DND-41 (cell line): ENCODE measurements around the gene RPN2.

ENCODE experiments used
- ATAC-seq: fragments of 200-7000 bp; cut with Tn5 transposase; 3 replicates; pipeline ENCODE4 v1.9.1; 2021; ENCODE audit warnings: low read depth; ENCODE audit not compliant: insufficient read depth
- DNase-seq: peaks from one replicate; pipeline ENCODE4 v3.0.0-alpha.2; 2020
- H2AFZ ChIP-seq: 2 replicates; pipeline ENCODE4 v1.6.0; 2012; ENCODE audit warnings: low read depth, low read length
- H3K27ac ChIP-seq: 2 replicates; pipeline ENCODE4 v1.5.1; 2012; ENCODE audit warnings: low read length, inconsistent platforms
- H3K27me3 ChIP-seq: fragments of 200-600 bp; sonication (generic); 2 replicates; pipeline ENCODE4 v1.6.0; 2012; ENCODE audit warnings: low read length, mild to moderate bottlenecking, inconsistent platforms; ENCODE audit not compliant: insufficient read depth, poor library complexity
- H3K36me3 ChIP-seq: 2 replicates; pipeline ENCODE4 v1.5.1; 2012; ENCODE audit warnings: low read length, inconsistent platforms; ENCODE audit not compliant: insufficient read depth
- H3K4me1 ChIP-seq: 2 replicates; pipeline ENCODE4 v1.5.1; 2012; ENCODE audit warnings: mild to moderate bottlenecking, low read length; ENCODE audit not compliant: insufficient read depth
- H3K4me2 ChIP-seq: 2 replicates; pipeline ENCODE4 v1.6.0; 2012; ENCODE audit warnings: mild to moderate bottlenecking, moderate library complexity, low read length, inconsistent platforms; ENCODE audit not compliant: insufficient read depth
- H3K4me3 ChIP-seq, 2 experiments: fragments of 200-600 bp in 1 of 2; shearing (Covaris generic) in 1 of 2; 2 replicates each; pipeline ENCODE4 v1.5.1; 2012 to 2016; ENCODE audit warnings: inconsistent platforms in 2 of 2, low read length in 2 of 2, mild to moderate bottlenecking in 2 of 2, low read depth in 1 of 2, moderate library complexity in 1 of 2
- H3K79me2 ChIP-seq: 2 replicates; pipeline ENCODE4 v1.6.0; 2012; ENCODE audit warnings: low read length, inconsistent platforms; ENCODE audit not compliant: insufficient read depth
- H3K9ac ChIP-seq: 2 replicates; pipeline ENCODE4 v1.6.0; 2012; ENCODE audit warnings: low read depth, mild to moderate bottlenecking, inconsistent platforms, low read length, moderate library complexity
- H3K9me3 ChIP-seq: 2 replicates; pipeline ENCODE4 v1.5.1; 2012; ENCODE audit warnings: low read length, moderate library complexity, mild to moderate bottlenecking, inconsistent platforms; ENCODE audit not compliant: insufficient read depth, severe bottlenecking
- H4K20me1 ChIP-seq: 2 replicates; pipeline ENCODE4 v1.6.0; 2012; ENCODE audit warnings: low read length; ENCODE audit not compliant: insufficient read depth
- EZH2 ChIP-seq: IDR thresholded peaks from 3 replicates; pipeline ENCODE4 v1.6.1; 2012; ENCODE audit warnings: borderline replicate concordance, low read depth, mild to moderate bottlenecking, moderate library complexity, low read length, inconsistent platforms; ENCODE audit not compliant: severe bottlenecking
- TF ChIP-seq, protein P1 (sequence below): IDR thresholded peaks from 2 replicates; pipeline ENCODE4 v1.5.1; 2012; ENCODE audit warnings: borderline replicate concordance, low read length, moderate library complexity, mild to moderate bottlenecking; ENCODE audit not compliant: poor library complexity, severe bottlenecking; ENCODE audit errors: extremely low read depth

RPN2 gene

GRCh38 chr20:37223053-37223452, 43.9 kb downstream of the RPN2 start:
- no peak overlapping the region for H3K9ac ChIP-seq
- H3K4me2 ChIP-seq = no peak overlapping the region
- peaks cover 7% of the 10 kb centered on the region for H3K79me2 ChIP-seq
- no peaks in the 10 kb centered on the region for H3K9me3 ChIP-seq
- H3K27me3 ChIP-seq = no peaks in the 10 kb centered on the region
- H3K4me1 ChIP-seq = no peaks in the 10 kb centered on the region
- no peak overlapping the region for H3K27ac ChIP-seq
- H2AFZ ChIP-seq = no peak overlapping the region
- DNase-seq (no peak), ATAC-seq (no peak)
- TF ChIP-seq, protein P1, sequence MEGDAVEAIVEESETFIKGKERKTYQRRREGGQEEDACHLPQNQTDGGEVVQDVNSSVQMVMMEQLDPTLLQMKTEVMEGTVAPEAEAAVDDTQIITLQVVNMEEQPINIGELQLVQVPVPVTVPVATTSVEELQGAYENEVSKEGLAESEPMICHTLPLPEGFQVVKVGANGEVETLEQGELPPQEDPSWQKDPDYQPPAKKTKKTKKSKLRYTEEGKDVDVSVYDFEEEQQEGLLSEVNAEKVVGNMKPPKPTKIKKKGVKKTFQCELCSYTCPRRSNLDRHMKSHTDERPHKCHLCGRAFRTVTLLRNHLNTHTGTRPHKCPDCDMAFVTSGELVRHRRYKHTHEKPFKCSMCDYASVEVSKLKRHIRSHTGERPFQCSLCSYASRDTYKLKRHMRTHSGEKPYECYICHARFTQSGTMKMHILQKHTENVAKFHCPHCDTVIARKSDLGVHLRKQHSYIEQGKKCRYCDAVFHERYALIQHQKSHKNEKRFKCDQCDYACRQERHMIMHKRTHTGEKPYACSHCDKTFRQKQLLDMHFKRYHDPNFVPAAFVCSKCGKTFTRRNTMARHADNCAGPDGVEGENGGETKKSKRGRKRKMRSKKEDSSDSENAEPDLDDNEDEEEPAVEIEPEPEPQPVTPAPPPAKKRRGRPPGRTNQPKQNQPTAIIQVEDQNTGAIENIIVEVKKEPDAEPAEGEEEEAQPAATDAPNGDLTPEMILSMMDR = no peak
- H3K36me3 ChIP-seq = peaks cover 93% of the 10 kb centered on the region
- H4K20me1 ChIP-seq = peaks cover 13% of the 10 kb centered on the region; the same call in 1 of the 2 replicates
- H3K4me3 ChIP-seq = no peak overlapping the region

DNA sequence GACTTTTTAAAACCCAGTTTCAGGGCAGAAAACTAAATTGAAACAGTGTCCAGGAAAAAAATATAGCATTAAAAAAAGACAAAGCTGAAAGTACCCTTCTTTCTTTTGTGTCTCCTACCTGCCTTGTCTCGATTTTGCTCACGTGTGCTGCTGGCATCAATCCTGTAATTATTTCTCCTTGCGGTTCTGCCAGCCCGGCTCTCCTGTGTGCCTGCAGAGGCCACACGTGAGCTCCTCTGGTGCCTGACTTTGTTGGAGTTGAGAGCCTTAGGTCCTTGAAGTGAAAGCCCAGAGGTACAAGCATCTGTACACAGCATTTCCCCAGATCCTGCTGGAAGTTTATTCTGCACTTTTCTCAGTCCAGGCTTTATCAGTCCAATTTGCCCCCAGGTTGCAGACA, 46.0 kb downstream of the RPN2 start:
- no peak for DNase-seq
- Histone ChIP-seq H3K27me3 (no peaks in the 10 kb centered on the region), H3K9ac (no peak overlapping the region), H3K79me2 (peaks cover 4% of the 10 kb centered on the region), H3K4me3 (no peak overlapping the region), H4K20me1 (peaks cover 14% of the 10 kb centered on the region; the same call in 1 of the 2 replicates), H3K9me3 (no peaks in the 10 kb centered on the region), H3K4me2 (no peak overlapping the region), H3K27ac (no peak overlapping the region), H3K4me1 (no peaks in the 10 kb centered on the region), H2AFZ (no peak overlapping the region), H3K36me3 (peaks cover 93% of the 10 kb centered on the region)
- TF ChIP-seq EZH2 = no peak
- TF ChIP-seq, protein P1 = no peak
- no peak for ATAC-seq

DNA sequence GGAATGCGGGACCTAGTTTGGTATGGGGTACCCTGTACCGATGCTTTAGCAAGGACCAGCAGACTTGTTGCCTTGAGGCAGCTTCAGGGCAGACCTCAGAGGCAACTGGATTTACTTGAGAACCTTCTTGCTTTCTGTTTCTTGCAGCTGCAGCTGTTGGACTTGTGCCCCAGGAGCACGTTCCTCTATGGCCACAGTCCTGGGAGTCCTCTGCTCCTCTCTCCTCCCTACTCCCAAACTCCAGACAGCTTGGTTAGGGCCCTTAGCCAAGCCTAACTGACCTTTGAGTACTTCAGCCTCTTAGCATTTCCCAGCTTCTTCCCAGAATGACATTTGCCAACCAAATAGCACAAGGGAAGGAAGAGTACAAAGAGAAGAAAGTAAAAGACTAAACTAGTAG, 47.8 kb downstream of the RPN2 start:
- Histone ChIP-seq H4K20me1 (peaks cover 9% of the 10 kb centered on the region; the same call in 1 of the 2 replicates), H3K36me3 (peaks cover 99% of the 10 kb centered on the region), H3K4me2 (no peak overlapping the region), H3K4me1 (no peaks in the 10 kb centered on the region), H3K27me3 (no peaks in the 10 kb centered on the region), H3K9ac (no peak overlapping the region), H3K4me3 (no peak overlapping the region), H2AFZ (no peak overlapping the region), H3K9me3 (no peaks in the 10 kb centered on the region), H3K27ac (no peak overlapping the region), H3K79me2 (no peaks in the 10 kb centered on the region)
- DNase-seq = no peak
- no peak for ATAC-seq
- TF ChIP-seq EZH2 = no peak
- TF ChIP-seq, protein P1 = no peak

- Histone ChIP-seq H3K4me3 (no peak overlapping the region), H3K27me3 (no peaks in the 10 kb centered on the region), H2AFZ (no peak overlapping the region), H3K9ac (no peak overlapping the region), H4K20me1 (peaks cover 5% of the 10 kb centered on the region; the same call in 1 of the 2 replicates), H3K9me3 (no peaks in the 10 kb centered on the region), H3K4me1 (no peaks in the 10 kb centered on the region), H3K27ac (no peak overlapping the region), H3K4me2 (no peak overlapping the region), H3K79me2 (no peaks in the 10 kb centered on the region), H3K36me3 (peaks cover 99% of the 10 kb centered on the region)
- no peak for ATAC-seq
- DNase-seq = no peak
- no peak for TF ChIP-seq EZH2
- TF ChIP-seq, protein P1 = no peak
These were observed 49.0 kb downstream of the RPN2 start for GRCh38 chr20:37228082-37228481.
